GM18505 (cell line): ENCODE data around the gene BORCS6.
"Not testable (repeated sequence)": the region's sequence is repeated elsewhere in the genome, so short reads cannot be mapped to it uniquely, and the experiment has no call there.

ENCODE experiments used
- ATAC-seq: cut with Tn5 transposase; IDR thresholded peaks from one replicate; pipeline ENCODE4 v1.9.1; 2021; ENCODE audit not compliant: unreplicated experiment
- POLR2A ChIP-seq: IDR thresholded peaks from 4 replicates; pipeline ENCODE4 v1.6.1; 2011; ENCODE audit warnings: borderline replicate concordance; ENCODE audit not compliant: insufficient read depth, insufficient read length; ENCODE audit errors: extremely low read depth

BORCS6 gene

GRCh38 chr17:8222630-8223355 is 32.8 kb upstream of the BORCS6 start:
- TF ChIP-seq POLR2A, result peak; percentile 85
- ATAC-seq, result peak; percentile 30

GRCh38 chr17:8222380-8222629 is 32.3 kb upstream of the BORCS6 start:
- ATAC-seq, result peak; percentile 17
- no peak for TF ChIP-seq POLR2A

DNA sequence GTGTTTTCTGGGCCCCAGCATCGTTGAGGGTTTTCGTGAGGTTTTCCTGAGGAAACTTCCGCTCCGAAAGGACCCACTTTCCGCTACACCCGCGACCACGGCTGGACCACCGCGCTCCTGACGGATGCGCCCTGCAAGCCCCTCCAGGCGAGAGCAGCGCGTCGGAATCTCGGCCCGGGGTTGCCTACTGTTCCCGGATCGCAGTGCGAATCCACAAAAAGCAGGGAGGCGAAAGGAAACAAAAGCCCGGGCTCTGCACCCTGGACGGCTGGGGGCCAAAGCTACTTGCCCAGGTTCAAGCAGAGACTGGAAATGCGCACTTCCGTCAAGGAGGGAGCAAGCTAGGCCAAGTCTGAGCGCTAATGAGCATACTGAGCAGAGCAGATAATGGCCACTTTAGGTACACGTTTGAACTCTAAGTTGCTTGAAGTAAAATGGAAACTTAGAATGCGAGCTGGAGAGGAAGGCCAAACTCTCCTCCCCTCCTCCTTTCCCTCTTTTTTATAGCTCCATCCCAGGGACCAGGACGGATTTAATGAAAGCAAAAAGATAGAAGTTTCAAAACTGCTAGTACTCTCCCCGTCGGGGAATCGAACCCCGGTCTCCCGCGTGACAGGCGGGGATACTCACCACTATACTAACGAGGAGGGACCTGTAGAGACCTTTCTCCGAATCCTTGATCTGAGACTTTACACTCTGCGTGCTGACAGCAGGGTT is 31.8 kb upstream of the BORCS6 start:
- peak; percentile 52 for TF ChIP-seq POLR2A
- peak; percentile 41 for ATAC-seq

DNA sequence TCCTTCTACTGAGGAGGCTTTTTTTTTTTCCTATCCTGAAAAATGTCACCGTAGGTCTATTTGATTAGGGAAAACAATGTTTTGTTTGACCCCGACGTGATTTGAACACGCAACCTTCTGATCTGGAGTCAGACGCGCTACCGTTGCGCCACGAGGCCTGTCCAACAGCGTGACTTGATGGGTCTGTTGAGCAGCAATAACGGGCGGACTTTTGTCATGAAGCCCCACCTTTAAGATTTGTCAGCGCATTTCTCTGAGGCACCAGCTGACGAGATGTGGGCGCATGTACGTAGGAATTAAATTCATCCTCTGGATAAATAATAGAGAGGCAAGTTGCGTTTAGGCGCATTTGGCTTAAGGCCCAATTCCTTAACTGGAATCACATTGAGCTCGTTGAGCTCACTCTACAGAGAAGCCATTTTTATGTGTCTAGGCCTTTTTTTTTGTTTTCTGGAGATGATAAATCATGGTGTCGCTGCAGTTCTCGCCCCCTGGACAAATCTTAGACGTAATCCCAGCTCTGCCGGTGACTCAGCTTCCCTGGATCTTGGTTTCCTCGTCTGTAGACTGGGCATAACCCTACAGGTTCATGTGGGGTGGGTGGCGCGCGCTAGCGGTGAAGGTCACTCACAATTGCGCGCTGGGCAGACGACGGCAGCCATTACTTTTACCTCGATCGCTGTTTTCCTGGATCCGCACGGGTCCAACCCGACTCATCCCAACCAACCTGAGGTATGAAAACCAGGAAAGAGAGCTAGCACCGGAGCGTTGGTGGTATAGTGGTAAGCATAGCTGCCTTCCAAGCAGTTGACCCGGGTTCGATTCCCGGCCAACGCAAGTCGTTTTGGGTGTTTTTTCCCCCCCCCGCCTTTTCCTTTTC is 31.0 kb upstream of the BORCS6 start:
- ATAC-seq, result no peak
- TF ChIP-seq POLR2A, result no peak

GRCh38 chr17:8214000-8214399 is 24.0 kb upstream of the BORCS6 start:
- ATAC-seq, result not testable (repeated sequence)

- no peak for ATAC-seq
- TF ChIP-seq POLR2A, result no peak
These were observed 22.6 kb upstream of the BORCS6 start for GRCh38 chr17:8212312-8213180.

- no peak for ATAC-seq
- no peak for TF ChIP-seq POLR2A
These were observed 20.9 kb upstream of the BORCS6 start for GRCh38 chr17:8210761-8211458.

DNA sequence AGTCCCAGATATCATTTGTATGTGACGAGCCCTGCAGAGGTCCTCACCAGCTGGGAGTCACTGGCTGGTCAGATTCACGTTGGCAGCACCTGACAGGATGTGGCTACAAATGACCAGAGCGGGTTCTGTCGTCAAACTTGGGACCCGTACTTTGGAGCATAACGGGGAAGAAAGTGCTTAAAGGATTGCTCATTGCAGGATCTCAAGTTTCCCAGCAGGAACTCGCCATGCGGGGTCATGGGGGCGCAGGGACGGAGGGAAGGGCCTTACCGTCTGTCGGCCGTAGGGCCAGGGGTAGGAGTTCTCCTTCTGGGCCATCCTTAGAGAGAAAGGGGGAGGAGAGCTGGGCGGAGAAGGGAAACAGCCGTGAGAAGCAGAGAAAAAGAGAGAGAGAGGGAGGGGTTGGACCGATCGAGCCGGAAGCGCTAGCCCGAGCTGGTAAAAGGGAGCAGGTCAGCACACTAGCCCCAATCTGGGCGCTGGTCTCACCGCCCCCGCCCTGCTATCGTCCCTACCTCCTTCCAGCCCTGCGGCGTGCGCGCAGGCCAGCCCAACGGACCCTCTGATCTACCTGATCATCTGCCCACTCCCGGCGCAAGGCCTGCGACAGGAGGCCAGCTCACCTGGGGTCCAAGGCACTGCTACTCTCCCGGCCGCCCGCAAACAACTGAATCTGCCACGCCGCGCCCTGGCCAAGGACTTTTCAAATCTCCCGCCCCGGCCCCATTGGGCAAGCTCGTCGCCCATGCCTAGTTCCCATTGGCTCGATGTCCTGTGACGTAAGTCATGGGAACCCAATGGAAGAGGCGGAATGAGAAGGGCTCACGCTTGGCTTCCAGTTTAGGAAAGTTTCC is 20.2 kb upstream of the BORCS6 start, which contains the start of gene AURKB:
TSS of gene AURKB (minus strand) at position 669 of the 854 bp plus-strand sequence. CDS start at position 318, 351 bp downstream.
- ATAC-seq, result peak; percentile 76
- TF ChIP-seq POLR2A, result peak; percentile 91

- no peak for ATAC-seq
These were observed 16.6 kb upstream of the BORCS6 start for GRCh38 chr17:8206536-8206935.

GRCh38 chr17:8204761-8205555 is 15.0 kb upstream of the BORCS6 start:
- no peak for ATAC-seq
- no peak for TF ChIP-seq POLR2A

More at GRCh38 chr17:8206536-8206935, 16.6 kb upstream of the BORCS6 start:
- no peak for TF ChIP-seq POLR2A

DNA sequence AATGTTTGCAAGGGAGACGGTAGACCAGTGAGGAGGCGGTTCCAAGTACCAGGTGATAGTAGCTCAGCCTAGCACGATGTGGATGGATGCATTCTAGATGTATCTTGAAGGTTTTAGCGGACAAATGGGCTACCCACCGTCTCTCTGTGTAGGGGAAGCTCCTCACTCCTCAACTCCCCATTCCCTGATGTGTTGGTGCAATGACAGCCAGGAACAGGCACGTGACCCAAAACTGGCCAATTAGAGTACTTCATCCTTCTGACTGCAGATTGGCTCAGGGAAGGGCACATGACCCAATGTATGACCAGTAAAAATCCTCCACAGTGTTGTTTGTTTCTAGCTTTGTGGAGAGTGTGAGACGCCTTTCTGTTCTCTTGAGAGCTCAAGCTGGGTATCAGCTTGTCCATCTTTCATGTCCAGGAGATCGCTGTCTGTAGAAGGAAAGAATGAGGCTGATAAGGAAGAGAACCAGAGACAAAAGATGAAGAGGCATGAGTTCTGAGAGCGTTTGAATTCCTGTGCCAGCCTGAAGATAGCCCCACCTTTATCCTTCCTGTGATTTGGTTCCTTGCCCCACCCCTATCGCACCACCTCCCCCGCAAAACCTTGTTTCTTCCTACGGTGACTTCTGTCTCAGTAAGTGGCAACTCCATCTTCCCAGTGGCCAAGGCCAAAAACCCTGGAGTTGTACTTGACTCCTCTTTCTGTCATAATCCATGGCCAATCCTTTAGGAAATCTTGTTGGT is 2.3 kb upstream of the BORCS6 start:
- peak; percentile 78 for TF ChIP-seq POLR2A
- ATAC-seq, result no peak

GRCh38 chr17:8190506-8190905 is 526 bp upstream of the BORCS6 start:
- TF ChIP-seq POLR2A, result no peak
- no peak for ATAC-seq
